IMR-90 (cell line): ENCODE results near the gene KRTAP6-2.

Source experiments
- BHLHE40 ChIP-seq: fragments of 150-350 bp; IDR thresholded peaks from 2 replicates; pipeline ENCODE4 v1.6.1; 2016; ENCODE audit warnings: mild to moderate bottlenecking, low read depth, low read length
- CEBPB ChIP-seq: IDR thresholded peaks from 2 replicates; pipeline ENCODE4 v1.6.1; 2012; ENCODE audit warnings: low read depth, low read length, improper control_type of control experiment
- CTCF ChIP-seq: conservative IDR thresholded peaks from 2 replicates; pipeline ENCODE4 v1.5.1; 2012; ENCODE audit warnings: mild to moderate bottlenecking, low read depth, low read length, improper control_type of control experiment
- MAFK ChIP-seq: IDR thresholded peaks from 2 replicates; pipeline ENCODE4 v1.6.1; 2012; ENCODE audit warnings: low read depth, low read length, improper control_type of control experiment
- POLR2A ChIP-seq: IDR thresholded peaks from 2 replicates; pipeline ENCODE4 v1.6.1; 2012; ENCODE audit warnings: mild to moderate bottlenecking, low read depth, low read length

GRCh38 chr21:30592140-30592539, 6.6 kb downstream of the KRTAP6-2 start, which contains the start of gene KRTAP6-3:
- no peak for TF ChIP-seq MAFK
- TF ChIP-seq CTCF = no peak
- TF ChIP-seq POLR2A = no peak
- TF ChIP-seq BHLHE40 = no peak
- no peak for TF ChIP-seq CEBPB
